ENCODE results near the gene AP5B1. TPM values are rescaled to one million over a fixed set of nuclear protein-coding genes. Genes with fewer than 3 reads are reported as not detected.

Gene AP5B1
- total RNA-seq, 4 donors from 2014 or later: 16.4 to 38.5 (median 23.3) TPM

DNA sequence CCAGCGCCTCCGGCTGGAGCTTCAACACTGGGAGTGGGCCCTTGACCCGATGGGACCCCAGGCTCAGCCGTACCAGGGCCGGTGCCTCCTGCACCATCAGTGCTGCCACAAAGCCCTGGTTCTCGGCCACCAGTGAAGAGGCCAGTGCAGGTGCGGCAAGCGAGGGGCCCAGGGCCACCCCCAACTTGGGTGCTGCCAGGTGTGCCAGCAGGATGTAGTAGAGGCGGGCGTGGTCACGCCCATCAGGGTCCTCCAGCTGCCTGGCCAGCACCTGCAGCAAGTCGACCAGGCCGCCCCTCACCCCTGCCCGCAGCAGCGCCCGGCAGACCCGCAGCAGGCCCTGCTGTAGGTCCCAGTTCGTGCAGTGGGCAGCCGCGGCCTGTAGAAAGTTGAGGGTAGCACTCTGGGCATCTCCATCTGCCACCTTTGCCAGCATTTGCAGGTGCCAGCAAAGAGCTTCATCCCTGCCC is 2.3 kb downstream of the AP5B1 start:
- peaks cover 16 to 33% (median 23%) of the 10 kb centered on the region in 3 donors for H3K36me3 ChIP-seq
- H3K4me1 ChIP-seq: peaks cover 37 to 90% (median 60%) of the 10 kb centered on the region in 3 donors
- TF ChIP-seq, protein P1, sequence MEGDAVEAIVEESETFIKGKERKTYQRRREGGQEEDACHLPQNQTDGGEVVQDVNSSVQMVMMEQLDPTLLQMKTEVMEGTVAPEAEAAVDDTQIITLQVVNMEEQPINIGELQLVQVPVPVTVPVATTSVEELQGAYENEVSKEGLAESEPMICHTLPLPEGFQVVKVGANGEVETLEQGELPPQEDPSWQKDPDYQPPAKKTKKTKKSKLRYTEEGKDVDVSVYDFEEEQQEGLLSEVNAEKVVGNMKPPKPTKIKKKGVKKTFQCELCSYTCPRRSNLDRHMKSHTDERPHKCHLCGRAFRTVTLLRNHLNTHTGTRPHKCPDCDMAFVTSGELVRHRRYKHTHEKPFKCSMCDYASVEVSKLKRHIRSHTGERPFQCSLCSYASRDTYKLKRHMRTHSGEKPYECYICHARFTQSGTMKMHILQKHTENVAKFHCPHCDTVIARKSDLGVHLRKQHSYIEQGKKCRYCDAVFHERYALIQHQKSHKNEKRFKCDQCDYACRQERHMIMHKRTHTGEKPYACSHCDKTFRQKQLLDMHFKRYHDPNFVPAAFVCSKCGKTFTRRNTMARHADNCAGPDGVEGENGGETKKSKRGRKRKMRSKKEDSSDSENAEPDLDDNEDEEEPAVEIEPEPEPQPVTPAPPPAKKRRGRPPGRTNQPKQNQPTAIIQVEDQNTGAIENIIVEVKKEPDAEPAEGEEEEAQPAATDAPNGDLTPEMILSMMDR (IDR thresholded peaks at IDR 0.05): no peak
- no peak for TF ChIP-seq POLR2A (IDR thresholded peaks at IDR 0.05)
- intact Hi-C loops (cut with DNase I): loop anchor here (10.0 kb wide), 1 partner anchor 64 kb away; the partner anchor contains the start of gene KAT5
- no peaks in the 10 kb centered on the region for H3K9me3 ChIP-seq
- H3K4me3 ChIP-seq: no peak overlapping the region
- no peaks in the 10 kb centered on the region for H3K27me3 ChIP-seq
- DNase-seq: no peak
- H3K27ac ChIP-seq: no peak overlapping the region
- 84 to 97% methylated on average over 5 to 6 of the region's 20 CpGs for WGBS, 2 donors

GRCh38 chr11:65777821-65778361 is 2.9 kb downstream of the AP5B1 start:
- peaks cover 16 to 33% (median 23%) of the 10 kb centered on the region in 3 donors for H3K36me3 ChIP-seq
- no peak overlapping the region for H3K27ac ChIP-seq
- no peak for TF ChIP-seq POLR2A (IDR thresholded peaks at IDR 0.05)
- TF ChIP-seq, protein P1 (IDR thresholded peaks at IDR 0.05): no peak
- 74 to 93% methylated on average over 4 to 10 of the region's 23 CpGs for WGBS, 2 donors
- intact Hi-C loops (cut with DNase I): loop anchor here (10.0 kb wide), 1 partner anchor 63 kb away; the partner anchor contains the start of gene KAT5
- peaks cover 34 to 84% (median 60%) of the 10 kb centered on the region in 3 donors for H3K4me1 ChIP-seq
- no peaks in the 10 kb centered on the region for H3K9me3 ChIP-seq
- H3K27me3 ChIP-seq: no peaks in the 10 kb centered on the region
- H3K4me3 ChIP-seq: no peak overlapping the region
- DNase-seq: no peak

DNA sequence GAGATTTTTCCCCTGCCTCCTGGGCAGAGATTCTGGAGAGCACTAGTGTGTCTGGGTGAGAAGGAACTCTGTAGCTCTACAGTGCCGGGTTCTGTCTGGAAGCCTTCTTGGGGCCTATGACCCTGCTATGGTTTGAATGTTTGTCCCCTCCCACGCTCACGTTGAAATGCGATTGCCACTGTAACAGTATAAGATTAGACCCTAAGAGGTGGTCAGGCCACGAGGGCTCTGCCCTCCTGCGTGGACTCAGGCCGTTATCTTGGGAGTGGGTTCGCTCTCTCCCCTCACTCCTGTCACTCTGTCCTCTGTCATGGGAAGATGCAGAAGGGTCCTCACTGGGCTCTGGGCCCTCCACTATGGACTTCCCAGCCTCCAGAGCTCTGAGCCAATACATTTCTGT is 3.5 kb downstream of the AP5B1 start:
- Histone ChIP-seq H3K36me3 (peaks cover 16 to 33% (median 23%) of the 10 kb centered on the region in 3 donors), H3K4me3 (no peak overlapping the region), H3K4me1 (peaks cover 28 to 78% (median 60%) of the 10 kb centered on the region in 3 donors), H3K27ac (peak overlapping the region in 3 of 4 donors; percentile 38 to 83 (median 46)), H3K27me3 (no peaks in the 10 kb centered on the region), H3K9me3 (no peaks in the 10 kb centered on the region)
- WGBS, 2 donors: 69 to 87% methylated on average over 3 to 4 of the region's 8 CpGs
- intact Hi-C loops (cut with DNase I): loop anchor here (10.0 kb wide), 1 partner anchor 62 kb away; the partner anchor contains the start of gene KAT5
- TF ChIP-seq, protein P1 (IDR thresholded peaks at IDR 0.05): no peak
- TF ChIP-seq POLR2A (IDR thresholded peaks at IDR 0.05): no peak
- no peak for DNase-seq

DNA sequence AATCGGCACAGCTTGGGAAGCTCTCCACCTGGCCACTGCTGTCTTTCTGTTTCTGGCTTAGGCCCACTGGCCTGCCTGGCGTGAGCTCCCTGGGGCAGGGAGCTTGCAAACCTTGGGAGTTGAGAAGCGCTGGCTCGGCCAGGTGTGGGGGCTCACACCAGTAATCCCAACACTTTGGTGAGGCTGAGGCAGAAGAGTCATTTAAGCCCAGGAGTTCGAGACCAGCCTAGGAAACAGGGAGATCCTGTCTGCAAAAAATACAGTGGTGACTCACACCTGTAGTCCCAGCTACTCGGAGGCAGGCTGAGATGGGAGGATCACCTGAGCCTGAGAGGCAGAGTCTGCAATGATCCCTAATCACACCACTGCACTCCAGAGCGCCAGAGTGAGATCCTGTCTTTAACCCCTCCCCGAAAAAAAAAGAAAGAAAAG is 4.0 kb downstream of the AP5B1 start:
- WGBS, 2 donors: 60 to 70% methylated on average over 4 to 5 of the region's 8 CpGs
- H3K4me1 ChIP-seq: peaks cover 23 to 73% (median 55%) of the 10 kb centered on the region in 3 donors
- H3K36me3 ChIP-seq: peaks cover 16 to 33% (median 23%) of the 10 kb centered on the region in 3 donors
- intact Hi-C loops (cut with DNase I): loop anchor here (10.0 kb wide), 1 partner anchor 62 kb away; the partner anchor contains the start of gene KAT5
- H3K4me3 ChIP-seq: no peak overlapping the region
- H3K27ac ChIP-seq: peak overlapping the region in 3 of 4 donors; percentile 38 to 83 (median 46)
- no peaks in the 10 kb centered on the region for H3K27me3 ChIP-seq
- no peak for DNase-seq
- no peaks in the 10 kb centered on the region for H3K9me3 ChIP-seq
- TF ChIP-seq POLR2A (IDR thresholded peaks at IDR 0.05): no peak
- TF ChIP-seq, protein P1 (IDR thresholded peaks at IDR 0.05): no peak

- H3K36me3 ChIP-seq: peaks cover 16 to 33% (median 23%) of the 10 kb centered on the region in 3 donors
- DNase-seq: no peak
- WGBS, 2 donors: 56 to 73% methylated on average over 5 to 6 of the region's 8 CpGs
- peaks cover 17 to 67% (median 51%) of the 10 kb centered on the region in 3 donors for H3K4me1 ChIP-seq
- TF ChIP-seq, protein P1 (IDR thresholded peaks at IDR 0.05): no peak
- TF ChIP-seq POLR2A (IDR thresholded peaks at IDR 0.05): no peak
- H3K9me3 ChIP-seq: no peaks in the 10 kb centered on the region
- no peaks in the 10 kb centered on the region for H3K27me3 ChIP-seq
- peak overlapping the region; percentile 19 to 83 (median 48) for H3K27ac ChIP-seq
- intact Hi-C loops (cut with DNase I): loop anchor here (10.0 kb wide), 1 partner anchor 61 kb away; the partner anchor contains the start of gene KAT5
- H3K4me3 ChIP-seq: no peak overlapping the region
Measured at GRCh38 chr11:65776196-65776595, 4.6 kb downstream of the AP5B1 start.

All from esophagus squamous epithelium (tissue), 5 donors.